ENCODE measurements around the gene FSD2.

DNA sequence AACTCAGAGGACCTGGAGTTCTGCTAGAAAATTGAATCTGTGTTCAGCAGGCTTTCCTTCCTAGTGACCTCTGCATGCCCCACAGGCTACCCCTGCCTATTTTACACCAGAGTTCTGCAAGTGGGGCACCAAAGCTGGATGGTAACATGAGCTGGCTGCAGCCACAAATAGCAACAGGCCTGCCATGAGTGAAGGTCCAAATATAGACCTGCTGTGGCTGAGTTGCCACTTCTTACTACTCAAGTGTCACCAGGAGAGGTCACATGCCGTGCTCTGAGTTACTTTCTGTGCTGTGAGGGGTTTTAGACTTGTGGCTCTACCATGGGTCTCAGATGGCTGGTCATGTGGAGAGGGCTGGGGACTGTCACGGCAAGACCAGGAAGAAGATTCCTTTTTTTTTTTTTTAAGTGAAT, at the start of gene FSD2:
- TF ChIP-seq POLR2A (IDR thresholded peaks at IDR 0.05) = no peak
- TF ChIP-seq, protein P1, sequence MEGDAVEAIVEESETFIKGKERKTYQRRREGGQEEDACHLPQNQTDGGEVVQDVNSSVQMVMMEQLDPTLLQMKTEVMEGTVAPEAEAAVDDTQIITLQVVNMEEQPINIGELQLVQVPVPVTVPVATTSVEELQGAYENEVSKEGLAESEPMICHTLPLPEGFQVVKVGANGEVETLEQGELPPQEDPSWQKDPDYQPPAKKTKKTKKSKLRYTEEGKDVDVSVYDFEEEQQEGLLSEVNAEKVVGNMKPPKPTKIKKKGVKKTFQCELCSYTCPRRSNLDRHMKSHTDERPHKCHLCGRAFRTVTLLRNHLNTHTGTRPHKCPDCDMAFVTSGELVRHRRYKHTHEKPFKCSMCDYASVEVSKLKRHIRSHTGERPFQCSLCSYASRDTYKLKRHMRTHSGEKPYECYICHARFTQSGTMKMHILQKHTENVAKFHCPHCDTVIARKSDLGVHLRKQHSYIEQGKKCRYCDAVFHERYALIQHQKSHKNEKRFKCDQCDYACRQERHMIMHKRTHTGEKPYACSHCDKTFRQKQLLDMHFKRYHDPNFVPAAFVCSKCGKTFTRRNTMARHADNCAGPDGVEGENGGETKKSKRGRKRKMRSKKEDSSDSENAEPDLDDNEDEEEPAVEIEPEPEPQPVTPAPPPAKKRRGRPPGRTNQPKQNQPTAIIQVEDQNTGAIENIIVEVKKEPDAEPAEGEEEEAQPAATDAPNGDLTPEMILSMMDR (IDR thresholded peaks at IDR 0.05) = no peak

Measured in ovary (tissue), 3 donors.